Common myeloid progenitor, CD34-positive (primary cell): ENCODE measurements around the gene PTCD3.
A peak's percentile ranks its signal among the peaks of the same experiment; 100 is the strongest.

Experiments used
- CTCF ChIA-PET: fragments of 350-600 bp; sonication (Branson Sonifier 250); formaldehyde crosslinking; loops from one replicate; lab custom pipeline; 2021; ENCODE audit warnings: antibody characterized with exemption; lab: Charles Lee
- POLR2A ChIA-PET: fragments of 350-600 bp; sonication (Branson Sonifier 250); formaldehyde crosslinking; loops from one replicate; lab custom pipeline; 2021; ENCODE audit warnings: antibody characterized with exemption; lab: Charles Lee
- DNase-seq, 3 donors: peaks; one replicate each; pipeline versions ENCODE4 v3.0.0 to v3.0.0-alpha.2; 2013
- H3K27ac ChIP-seq, 2 experiments: 1 replicate in 1 of 2; 2 replicates in 1 of 2; pipeline ENCODE4 v1.7.0; 2013; ENCODE audit warnings: inconsistent platforms in 2 of 2, low read length in 2 of 2, mild to moderate bottlenecking in 2 of 2, low read depth in 1 of 2, moderate library complexity in 1 of 2; ENCODE audit not compliant: severe bottlenecking in 2 of 2, insufficient read depth in 1 of 2, poor library complexity in 1 of 2
- H3K27me3 ChIP-seq, 5 experiments: replicated peaks in 2 of 5; 1 replicate in 3 of 5; 2 replicates in 2 of 5; pipeline versions ENCODE4 v1.6.1 to v1.7.0; 2013; ENCODE audit warnings: low read length in 4 of 5, mild to moderate bottlenecking in 2 of 5, moderate library complexity in 2 of 5, inconsistent platforms in 1 of 5; ENCODE audit not compliant: insufficient read depth in 5 of 5, control insufficient read depth in 4 of 5
- H3K36me3 ChIP-seq, 4 experiments: 1 replicate in 2 of 4; 2 replicates in 2 of 4; pipeline versions ENCODE4 v1.6.1 to v1.7.0; 2013; ENCODE audit warnings: low read length in 3 of 4, control low read depth in 1 of 4, mild to moderate bottlenecking in 1 of 4; ENCODE audit not compliant: control insufficient read depth in 4 of 4, insufficient read depth in 4 of 4
- H3K4me1 ChIP-seq, 4 experiments: 1 replicate in 3 of 4; 2 replicates in 1 of 4; pipeline versions ENCODE4 v1.6.1 to v1.7.1; 2013; ENCODE audit warnings: low read length in 3 of 4, mild to moderate bottlenecking in 3 of 4, control low read depth in 1 of 4, inconsistent platforms in 1 of 4, moderate library complexity in 1 of 4; ENCODE audit not compliant: control insufficient read depth in 4 of 4, insufficient read depth in 4 of 4; ENCODE audit errors: control extremely low read depth in 1 of 4
- H3K4me3 ChIP-seq, 7 experiments: 1 replicate in 4 of 7; 2 replicates in 3 of 7; pipeline versions ENCODE4 v1.5.1 to v1.7.0; 2013; ENCODE audit warnings: mild to moderate bottlenecking in 7 of 7, low read length in 6 of 7, moderate library complexity in 6 of 7, inconsistent platforms in 2 of 7, low read depth in 2 of 7, control low read depth in 1 of 7; ENCODE audit not compliant: insufficient read depth in 4 of 7, control insufficient read depth in 1 of 7; ENCODE audit errors: extremely low read depth in 1 of 7
- H3K9me3 ChIP-seq, 5 experiments: 1 replicate in 4 of 5; 2 replicates in 1 of 5; pipeline versions ENCODE4 v1.6.1 to v1.7.1; 2013; ENCODE audit warnings: low read length in 4 of 5, mild to moderate bottlenecking in 2 of 5, inconsistent platforms in 1 of 5, low read depth in 1 of 5, moderate library complexity in 1 of 5; ENCODE audit not compliant: control insufficient read depth in 4 of 5, insufficient read depth in 2 of 5; ENCODE audit errors: control extremely low read depth in 1 of 5
- WGBS: methylation state at CpG from one replicate; pipeline ENCODE4 v1.1.5; 2013; ENCODE audit not compliant: insufficient coverage; 5-methylcytosine and 5-hydroxymethylcytosine counted together

Gene PTCD3

DNA sequence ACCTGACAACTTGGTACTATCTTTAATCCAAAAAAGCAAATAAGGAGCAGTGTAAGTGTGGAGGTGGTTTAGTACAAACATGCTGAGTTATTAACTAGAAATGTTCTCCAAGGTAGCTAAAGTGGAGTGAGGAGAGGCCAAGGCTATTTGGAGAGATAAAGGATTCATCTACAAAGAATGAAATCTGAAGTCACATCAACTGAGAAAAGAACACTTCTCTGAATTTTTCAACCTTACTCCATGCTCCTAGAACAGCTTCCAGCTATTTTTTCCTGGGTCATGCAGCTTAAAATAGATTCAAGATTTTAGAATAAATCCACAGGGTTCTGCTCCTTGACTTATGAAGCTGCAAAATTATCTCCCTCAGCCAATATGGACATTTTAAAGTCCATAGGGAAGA is 70.6 kb downstream of the PTCD3 start:
- DNase-seq, result no peak
- no peak overlapping the region for H3K4me3 ChIP-seq
- H3K27me3 ChIP-seq, result no peaks in the 10 kb centered on the region
- H3K4me1 ChIP-seq, result no peaks in the 10 kb centered on the region
- CTCF ChIA-PET, result interaction anchor here (0.6 to 1.8 kb wide), 2 partner anchors 9 to 12 kb away, joined by 3 to 4 read pairs; no protein-coding TSS in a partner anchor
- H3K36me3 ChIP-seq, result peaks cover 14 to 49% (median 32%) of the 10 kb centered on the region in 4 experiments
- H3K27ac ChIP-seq, result no peak overlapping the region
- POLR2A ChIA-PET, result no interaction called here
- no peaks in the 10 kb centered on the region for H3K9me3 ChIP-seq

DNA sequence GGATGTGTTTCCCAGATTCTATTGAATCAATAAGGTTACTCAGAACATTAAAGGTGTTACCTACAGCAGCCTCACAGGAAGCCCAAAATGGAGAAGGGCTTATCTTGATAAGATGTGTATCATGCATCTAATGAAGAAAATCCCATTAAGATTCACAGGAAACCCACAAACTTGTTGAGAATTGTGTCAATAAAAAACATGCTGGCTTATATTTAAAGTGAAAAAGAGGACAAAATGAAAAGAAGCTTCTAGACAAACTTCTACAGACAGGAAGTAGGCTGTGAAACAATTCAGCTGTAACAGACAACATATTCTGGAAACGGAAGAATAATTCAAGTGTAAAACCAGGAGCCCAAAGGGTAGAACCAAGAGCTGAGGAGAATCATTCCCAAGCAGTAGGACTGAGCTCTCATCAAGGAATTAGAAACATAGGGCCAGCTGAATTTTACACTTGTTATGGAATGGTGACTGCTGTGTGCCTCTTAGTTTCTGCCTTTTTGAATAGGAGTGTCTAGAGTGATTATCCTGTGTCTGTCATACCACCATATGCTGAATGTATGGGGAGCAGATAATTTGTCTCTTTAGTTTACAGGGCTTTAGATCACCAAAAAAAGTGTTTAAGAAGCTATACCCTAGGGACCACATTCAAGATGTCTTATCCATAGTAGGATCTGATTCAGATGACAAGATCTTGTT is 79.6 kb downstream of the PTCD3 start:
- peaks cover 7 to 18% (median 12%) of the 10 kb centered on the region in 4 experiments for H3K36me3 ChIP-seq
- no peak for DNase-seq
- no peak overlapping the region for H3K4me3 ChIP-seq
- H3K4me1 ChIP-seq, result peaks cover 8 to 18% (median 14%) of the 10 kb centered on the region in 4 experiments
- no peak overlapping the region for H3K27ac ChIP-seq
- WGBS, result 50% methylated on average over 1 of the region's 1 CpG
- POLR2A ChIA-PET, result interaction anchor here (0.6 to 1.5 kb wide), 3 partner anchors 10 to 38 kb away, joined by 3 to 6 read pairs (median 3); partner anchors contain the start of genes IMMT and MRPL35
- CTCF ChIA-PET, result interaction anchor here (0.7 to 1.9 kb wide), 6 partner anchors 8 to 36 kb away, joined by 3 to 6 read pairs (median 4); no protein-coding TSS in a partner anchor
- no peaks in the 10 kb centered on the region for H3K9me3 ChIP-seq
- no peaks in the 10 kb centered on the region for H3K27me3 ChIP-seq

DNA sequence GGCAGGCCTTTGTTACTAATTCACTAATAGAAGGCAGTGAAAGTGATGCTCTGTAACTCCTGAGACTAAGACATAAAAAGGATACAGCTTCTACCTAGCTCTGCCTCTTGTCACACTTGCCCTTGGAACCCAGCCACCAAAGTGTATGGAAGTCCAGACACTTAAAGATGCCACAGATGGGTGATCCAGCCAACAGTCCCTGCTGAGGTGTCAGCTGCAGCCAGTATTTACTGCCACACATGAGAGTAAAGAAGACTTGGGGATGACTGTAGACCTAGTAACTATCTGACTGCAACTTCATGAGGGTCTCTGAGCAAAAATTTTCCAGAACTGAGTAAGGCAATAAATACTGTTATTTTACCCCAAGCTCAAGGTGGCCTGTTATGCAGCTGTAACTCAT is 80.4 kb downstream of the PTCD3 start:
- Histone ChIP-seq H3K9me3 (no peaks in the 10 kb centered on the region), H3K27me3 (no peaks in the 10 kb centered on the region), H3K4me3 (no peak overlapping the region), H3K4me1 (peaks cover 8 to 18% (median 14%) of the 10 kb centered on the region in 4 experiments), H3K36me3 (peaks cover 4 to 21% (median 9%) of the 10 kb centered on the region in 4 experiments), H3K27ac (no peak overlapping the region)
- CTCF ChIA-PET, result interaction anchor here (0.7 to 1.9 kb wide), 7 partner anchors 7 to 186 kb away, joined by 3 to 6 read pairs (median 4); partner anchors contain the start of gene IMMT
- DNase-seq, result no peak
- POLR2A ChIA-PET, result interaction anchor here (1.5 kb wide), 1 partner anchor 9 kb away, joined by 3 read pairs; the partner anchor contains the start of gene IMMT

DNA sequence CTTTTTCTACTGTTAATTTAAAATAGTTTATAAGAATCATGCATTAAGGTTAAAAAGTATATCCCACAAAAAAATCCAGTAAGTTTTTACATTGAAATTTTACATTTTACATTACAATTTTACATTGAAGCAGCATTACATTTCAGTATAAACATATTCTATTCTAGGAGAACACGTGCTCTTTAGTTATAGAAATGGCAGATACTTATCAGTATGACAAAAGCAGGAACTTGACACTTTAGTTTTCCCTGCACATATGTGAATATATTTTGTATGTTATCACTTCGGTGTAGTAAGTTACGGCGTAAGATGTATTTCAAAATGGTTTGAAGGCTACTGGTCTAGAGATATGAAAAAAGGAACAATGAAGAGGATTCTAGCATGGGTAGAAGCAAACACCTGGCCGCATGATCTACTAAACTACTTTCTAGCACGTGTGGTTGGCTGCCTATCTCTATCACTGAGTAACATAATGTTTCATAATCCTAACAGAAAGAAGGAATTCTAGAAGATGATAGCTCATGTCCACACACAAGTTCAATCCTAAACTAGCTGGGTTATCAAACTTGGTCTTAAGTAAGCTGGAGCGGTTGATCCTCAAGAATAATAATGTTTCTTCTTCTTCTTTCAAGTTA is 83.9 kb downstream of the PTCD3 start:
- peak overlapping the region in 1 of 2 experiments; percentile 41 for H3K27ac ChIP-seq
- DNase-seq, result no peak
- peaks cover 16 to 32% (median 26%) of the 10 kb centered on the region in 4 experiments for H3K4me1 ChIP-seq
- ChIA-PET CTCF (no interaction called here), POLR2A (no interaction called here)
- peaks cover 4 to 21% (median 10%) of the 10 kb centered on the region in 4 experiments for H3K36me3 ChIP-seq
- no peak overlapping the region for H3K4me3 ChIP-seq
- WGBS, result 81% methylated on average over 5 of the region's 7 CpGs
- no peaks in the 10 kb centered on the region for H3K27me3 ChIP-seq
- no peaks in the 10 kb centered on the region for H3K9me3 ChIP-seq
